ENCODE results near the gene PDLIM4.

Gene PDLIM4

GRCh38 chr5:132219981-132220380, 37.5 kb upstream of the PDLIM4 start:
- no peak overlapping the region for H2BK15ac ChIP-seq (ENCODE audit: low read length)
- H3K18ac ChIP-seq (ENCODE audit: low read length) = no peak overlapping the region
- H3K9me3 ChIP-seq (replicated peaks in 1 of 2; ENCODE audit: control insufficient read depth in 2 of 2, insufficient read depth in 1 of 2, low read depth in 1 of 2, low read length in 2 of 2) = no peaks in the 10 kb centered on the region
- H3K4me1 ChIP-seq (ENCODE audit: control insufficient read depth in 2 of 2, insufficient read depth in 1 of 2, low read depth in 1 of 2, low read length in 2 of 2) = no peaks in the 10 kb centered on the region
- no peak overlapping the region for H2BK12ac ChIP-seq (ENCODE audit: low read length)
- H2AK5ac ChIP-seq (ENCODE audit: low read depth, low read length) = no peak overlapping the region
- H3K36me3 ChIP-seq (replicated peaks in 1 of 2; ENCODE audit: control insufficient read depth in 2 of 2, insufficient read depth in 2 of 2, low read length in 2 of 2) = no peaks in the 10 kb centered on the region
- H3K79me1 ChIP-seq (ENCODE audit: low read depth, low read length) = no peaks in the 10 kb centered on the region
- no peak overlapping the region for H3K4ac ChIP-seq (ENCODE audit: low read length)
- no peak overlapping the region for H3K23ac ChIP-seq (ENCODE audit: low read depth, low read length, poor library complexity)
- H3K4me3 ChIP-seq (ENCODE audit: low read length in 2 of 2) = no peak overlapping the region
- no peak overlapping the region for H2BK120ac ChIP-seq (ENCODE audit: low read depth, low read length)
- H3K4me2 ChIP-seq (ENCODE audit: insufficient read depth, low read length, poor library complexity, severe bottlenecking) = no peak overlapping the region
- H3K27ac ChIP-seq (replicated peaks; ENCODE audit: low read length) = no peak overlapping the region
- H3K9ac ChIP-seq (ENCODE audit: low read depth, low read length, poor library complexity) = no peak overlapping the region
- H2AFZ ChIP-seq (ENCODE audit: low read length) = no peak overlapping the region
- DNase-seq (ENCODE audit: low spot score) = no peak
- H3K27me3 ChIP-seq (ENCODE audit: control insufficient read depth in 3 of 3, insufficient read depth in 3 of 3, low read depth in 1 of 3, low read length in 3 of 3) = peaks cover 0 to 25% (median 0%) of the 10 kb centered on the region in 3 experiments
- H2BK5ac ChIP-seq (ENCODE audit: low read length) = no peak overlapping the region
- no peak overlapping the region for H3K14ac ChIP-seq (ENCODE audit: low read length)
- no CpG with 5 or more reads among the region's 1 CpG for WGBS, 2 donors (ENCODE audit: extremely low coverage in 2 of 2, insufficient read length in 2 of 2, insufficient replicate concordance in 1 of 2)
- no peak overlapping the region for H4K91ac ChIP-seq (ENCODE audit: low read depth, low read length, poor library complexity)
- H4K8ac ChIP-seq (ENCODE audit: low read depth, low read length) = no peak overlapping the region

- WGBS, 2 donors (ENCODE audit: extremely low coverage in 2 of 2, insufficient read length in 2 of 2, insufficient replicate concordance in 1 of 2) = no CpG with 5 or more reads among the region's 2 CpGs
- no peak for DNase-seq (ENCODE audit: low spot score)
Measured at GRCh38 chr5:132220491-132220890, 37.0 kb upstream of the PDLIM4 start.

GRCh38 chr5:132221781-132222648, 35.5 kb upstream of the PDLIM4 start:
- WGBS, 2 donors (ENCODE audit: extremely low coverage in 2 of 2, insufficient read length in 2 of 2, insufficient replicate concordance in 1 of 2) = no CpG with 5 or more reads among the region's 7 CpGs
- Histone ChIP-seq H3K4ac (ENCODE audit: low read length) (no peak overlapping the region), H2BK5ac (ENCODE audit: low read length) (no peak overlapping the region), H2AFZ (ENCODE audit: low read length) (no peak overlapping the region), H3K9me3 (replicated peaks in 1 of 2; ENCODE audit: control insufficient read depth in 2 of 2, insufficient read depth in 1 of 2, low read depth in 1 of 2, low read length in 2 of 2) (peaks cover 0 to 3% of the 10 kb centered on the region in 2 donors), H3K79me1 (ENCODE audit: low read depth, low read length) (no peaks in the 10 kb centered on the region), H3K27me3 (ENCODE audit: control insufficient read depth in 3 of 3, insufficient read depth in 3 of 3, low read depth in 1 of 3, low read length in 3 of 3) (peaks cover 2 to 45% (median 14%) of the 10 kb centered on the region in 3 experiments), H3K4me3 (ENCODE audit: low read length in 2 of 2) (no peak overlapping the region), H3K36me3 (replicated peaks in 1 of 2; ENCODE audit: control insufficient read depth in 2 of 2, insufficient read depth in 2 of 2, low read length in 2 of 2) (no peaks in the 10 kb centered on the region), H2AK5ac (ENCODE audit: low read depth, low read length) (no peak overlapping the region), H3K23ac (ENCODE audit: low read depth, low read length, poor library complexity) (no peak overlapping the region), H4K91ac (ENCODE audit: low read depth, low read length, poor library complexity) (no peak overlapping the region), H2BK120ac (ENCODE audit: low read depth, low read length) (no peak overlapping the region), H3K4me2 (ENCODE audit: insufficient read depth, low read length, poor library complexity, severe bottlenecking) (no peak overlapping the region), H3K27ac (replicated peaks; ENCODE audit: low read length) (no peak overlapping the region), H3K14ac (ENCODE audit: low read length) (no peak overlapping the region), H3K18ac (ENCODE audit: low read length) (no peak overlapping the region), H4K8ac (ENCODE audit: low read depth, low read length) (no peak overlapping the region), H2BK15ac (ENCODE audit: low read length) (no peak overlapping the region), H3K9ac (ENCODE audit: low read depth, low read length, poor library complexity) (no peak overlapping the region), H3K4me1 (ENCODE audit: control insufficient read depth in 2 of 2, insufficient read depth in 1 of 2, low read depth in 1 of 2, low read length in 2 of 2) (no peaks in the 10 kb centered on the region), H2BK12ac (ENCODE audit: low read length) (no peak overlapping the region)
- DNase-seq (ENCODE audit: low spot score) = no peak

More at GRCh38 chr5:132220491-132220890, 37.0 kb upstream of the PDLIM4 start:
- no peak overlapping the region for H2AK5ac ChIP-seq (ENCODE audit: low read depth, low read length)
- no peak overlapping the region for H3K9ac ChIP-seq (ENCODE audit: low read depth, low read length, poor library complexity)
- H3K23ac ChIP-seq (ENCODE audit: low read depth, low read length, poor library complexity) = no peak overlapping the region
- no peak overlapping the region for H3K27ac ChIP-seq (replicated peaks; ENCODE audit: low read length)
- H2BK12ac ChIP-seq (ENCODE audit: low read length) = no peak overlapping the region
- H3K36me3 ChIP-seq (replicated peaks in 1 of 2; ENCODE audit: control insufficient read depth in 2 of 2, insufficient read depth in 2 of 2, low read length in 2 of 2) = no peaks in the 10 kb centered on the region
- no peak overlapping the region for H2AFZ ChIP-seq (ENCODE audit: low read length)
- H3K79me1 ChIP-seq (ENCODE audit: low read depth, low read length) = no peaks in the 10 kb centered on the region
- H2BK15ac ChIP-seq (ENCODE audit: low read length) = no peak overlapping the region
- no peak overlapping the region for H2BK120ac ChIP-seq (ENCODE audit: low read depth, low read length)
- H3K4ac ChIP-seq (ENCODE audit: low read length) = no peak overlapping the region
- no peaks in the 10 kb centered on the region for H3K9me3 ChIP-seq (replicated peaks in 1 of 2; ENCODE audit: control insufficient read depth in 2 of 2, insufficient read depth in 1 of 2, low read depth in 1 of 2, low read length in 2 of 2)
- H3K4me3 ChIP-seq (ENCODE audit: low read length in 2 of 2) = no peak overlapping the region
- no peak overlapping the region for H4K8ac ChIP-seq (ENCODE audit: low read depth, low read length)
- H3K14ac ChIP-seq (ENCODE audit: low read length) = no peak overlapping the region
- H4K91ac ChIP-seq (ENCODE audit: low read depth, low read length, poor library complexity) = no peak overlapping the region
- no peak overlapping the region for H3K18ac ChIP-seq (ENCODE audit: low read length)
- peaks cover 0 to 31% (median under 1%) of the 10 kb centered on the region in 3 experiments for H3K27me3 ChIP-seq (ENCODE audit: control insufficient read depth in 3 of 3, insufficient read depth in 3 of 3, low read depth in 1 of 3, low read length in 3 of 3)
- no peak overlapping the region for H2BK5ac ChIP-seq (ENCODE audit: low read length)
- H3K4me2 ChIP-seq (ENCODE audit: insufficient read depth, low read length, poor library complexity, severe bottlenecking) = no peak overlapping the region
- H3K4me1 ChIP-seq (ENCODE audit: control insufficient read depth in 2 of 2, insufficient read depth in 1 of 2, low read depth in 1 of 2, low read length in 2 of 2) = no peaks in the 10 kb centered on the region

GRCh38 chr5:132222649-132223038, 34.9 kb upstream of the PDLIM4 start:
- H3K4me2 ChIP-seq (ENCODE audit: insufficient read depth, low read length, poor library complexity, severe bottlenecking) = no peak overlapping the region
- DNase-seq (ENCODE audit: low spot score) = no peak
- H2BK12ac ChIP-seq (ENCODE audit: low read length) = no peak overlapping the region
- no CpG with 5 or more reads among the region's 3 CpGs for WGBS, 2 donors (ENCODE audit: extremely low coverage in 2 of 2, insufficient read length in 2 of 2, insufficient replicate concordance in 1 of 2)
- H3K4me1 ChIP-seq (ENCODE audit: control insufficient read depth in 2 of 2, insufficient read depth in 1 of 2, low read depth in 1 of 2, low read length in 2 of 2) = no peaks in the 10 kb centered on the region
- no peak overlapping the region for H3K23ac ChIP-seq (ENCODE audit: low read depth, low read length, poor library complexity)
- H2BK15ac ChIP-seq (ENCODE audit: low read length) = no peak overlapping the region
- H3K14ac ChIP-seq (ENCODE audit: low read length) = no peak overlapping the region
- H3K36me3 ChIP-seq (replicated peaks in 1 of 2; ENCODE audit: control insufficient read depth in 2 of 2, insufficient read depth in 2 of 2, low read length in 2 of 2) = no peaks in the 10 kb centered on the region
- H3K18ac ChIP-seq (ENCODE audit: low read length) = no peak overlapping the region
- no peak overlapping the region for H3K9ac ChIP-seq (ENCODE audit: low read depth, low read length, poor library complexity)
- H2AK5ac ChIP-seq (ENCODE audit: low read depth, low read length) = no peak overlapping the region
- no peak overlapping the region for H4K8ac ChIP-seq (ENCODE audit: low read depth, low read length)
- H3K27me3 ChIP-seq (ENCODE audit: control insufficient read depth in 3 of 3, insufficient read depth in 3 of 3, low read depth in 1 of 3, low read length in 3 of 3) = peaks cover 2 to 50% (median 18%) of the 10 kb centered on the region in 3 experiments
- H2BK5ac ChIP-seq (ENCODE audit: low read length) = no peak overlapping the region
- no peak overlapping the region for H3K4ac ChIP-seq (ENCODE audit: low read length)
- no peak overlapping the region for H3K27ac ChIP-seq (replicated peaks; ENCODE audit: low read length)
- no peak overlapping the region for H2AFZ ChIP-seq (ENCODE audit: low read length)
- H2BK120ac ChIP-seq (ENCODE audit: low read depth, low read length) = no peak overlapping the region
- peaks cover 0 to 3% of the 10 kb centered on the region in 2 donors for H3K9me3 ChIP-seq (replicated peaks in 1 of 2; ENCODE audit: control insufficient read depth in 2 of 2, insufficient read depth in 1 of 2, low read depth in 1 of 2, low read length in 2 of 2)
- no peak overlapping the region for H3K4me3 ChIP-seq (ENCODE audit: low read length in 2 of 2)
- H4K91ac ChIP-seq (ENCODE audit: low read depth, low read length, poor library complexity) = no peak overlapping the region
- no peaks in the 10 kb centered on the region for H3K79me1 ChIP-seq (ENCODE audit: low read depth, low read length)
